HG03575 (cell line): ENCODE measurements around the gene TEX28.
"Not testable (repeated sequence)": the region's sequence is repeated elsewhere in the genome, so short reads cannot be mapped to it uniquely, and the experiment has no call there.

ENCODE experiments used
- ATAC-seq: cut with Tn5 transposase; IDR thresholded peaks from one replicate; pipeline ENCODE4 v1.9.1; 2021; ENCODE audit not compliant: unreplicated experiment, insufficient number of reproducible peaks, low FRiP score; ENCODE audit errors: extremely low read depth

The TEX28 gene

GRCh38 chrX:154258711-154259110 lies 36.2 kb downstream of the TEX28 start:
- ATAC-seq = not testable (repeated sequence)

GRCh38 chrX:154257282-154257681 lies 37.6 kb downstream of the TEX28 start, which contains the start of gene OPN1MW3:
TSS of gene OPN1MW3 (plus strand) at chrX:154257582. CDS start at chrX:154257620, 38 bp downstream.
- not testable (repeated sequence) for ATAC-seq

- not testable (repeated sequence) for ATAC-seq
These were observed 46.8 kb downstream of the TEX28 start for GRCh38 chrX:154248076-154248475.

- not testable (repeated sequence) for ATAC-seq
These were observed 47.4 kb downstream of the TEX28 start for GRCh38 chrX:154247377-154248045.

GRCh38 chrX:154239982-154240503 lies 54.9 kb downstream of the TEX28 start:
- not testable (repeated sequence) for ATAC-seq

GRCh38 chrX:154238939-154239559 lies 55.9 kb downstream of the TEX28 start:
- not testable (repeated sequence) for ATAC-seq

GRCh38 chrX:154233620-154234019 lies 61.3 kb downstream of the TEX28 start:
- not testable (repeated sequence) for ATAC-seq

GRCh38 chrX:154231443-154231842 lies 63.5 kb downstream of the TEX28 start:
- not testable (repeated sequence) for ATAC-seq

- not testable (repeated sequence) for ATAC-seq
These were observed 68.2 kb downstream of the TEX28 start for GRCh38 chrX:154226706-154227105.

- ATAC-seq = not testable (repeated sequence)
These were observed 69.6 kb downstream of the TEX28 start for GRCh38 chrX:154225292-154225691.
